HepG2 (cell line): ENCODE data around the gene VPS25. TPM values are rescaled to one million over a fixed set of nuclear protein-coding genes. Genes with fewer than 3 reads are reported as not detected.

Experiments
- ATAC-seq: fragments of 200-7000 bp; cut with Tn5 transposase; 3 replicates; pipeline ENCODE4 v1.9.1; 2020; ENCODE audit warnings: mild to moderate bottlenecking, moderate library complexity
- BruUV-seq: library from RNA; stranded (reverse); fragments of 400-500 nt; replicated peaks from 2 replicates; lab custom pipeline; 2021; lab: Mats Ljungman, UMichigan
- CTCF ChIA-PET: fragments of 300-600 bp; formaldehyde crosslinking; extraction: SDS; loops from one replicate; lab custom pipeline; 2021; ENCODE audit warnings: low total read pairs, inconsistent platforms, low intra/inter-chr PET ratio; lab: Yijun Ruan, JAX
- POLR2A ChIA-PET: fragments of 350-600 bp; sonication (Branson Sonifier 250); formaldehyde crosslinking; loops from one replicate; lab custom pipeline; 2020; ENCODE audit warnings: antibody characterized with exemption, inconsistent platforms; lab: Yijun Ruan, JAX
- DNase-seq: peaks from one replicate; pipeline ENCODE4 v3.0.0-alpha.2; 2015; ENCODE audit warnings: low spot score
- FAIRE-seq: peaks from 3 replicates; lab custom pipeline; 2011; peaks lifted over from hg19 to GRCh38; lab: Jason Lieb, UNC
- H2AFZ ChIP-seq: one replicate; pipeline ENCODE4 v1.6.1; 2011; ENCODE audit warnings: low read length, inconsistent platforms
- H3K27ac ChIP-seq: fragments of 300-600 bp; 3 replicates; pipeline ENCODE4 v1.8.0; 2011; ENCODE audit warnings: mixed run types, mild to moderate bottlenecking, mixed read lengths, low read length, inconsistent platforms; ENCODE audit not compliant: insufficient read depth; ENCODE audit errors: extremely low read length
- H3K27me3 ChIP-seq, 2 experiments: fragments of 200-600 bp in 1 of 2; 2 replicates in 1 of 2; 3 replicates in 1 of 2; pipeline versions ENCODE4 v1.6.0 to v1.8.0; 2011; ENCODE audit warnings: low read length in 2 of 2, mild to moderate bottlenecking in 2 of 2, moderate library complexity in 2 of 2, inconsistent platforms in 1 of 2; ENCODE audit not compliant: insufficient read depth in 2 of 2, control insufficient read depth in 1 of 2
- H3K36me3 ChIP-seq, 2 experiments: fragments of 200-600 bp in 1 of 2; replicated peaks in 1 of 2; 2 replicates in 1 of 2; 3 replicates in 1 of 2; pipeline versions ENCODE4 v1.5.1 to v1.8.0; 2011; ENCODE audit warnings: low read length in 2 of 2, inconsistent platforms in 1 of 2; ENCODE audit not compliant: insufficient read depth in 2 of 2, control insufficient read depth in 1 of 2
- H3K4me1 ChIP-seq: 2 replicates; pipeline ENCODE4 v1.5.1; 2012; ENCODE audit warnings: low read length, inconsistent platforms; ENCODE audit not compliant: insufficient read depth
- H3K4me2 ChIP-seq: 2 replicates; pipeline ENCODE4 v1.6.0; 2011; ENCODE audit warnings: low read depth, low read length, inconsistent platforms
- H3K4me3 ChIP-seq, 3 experiments: fragments of 200-600 bp in 1 of 3; sonication (generic), shearing (Covaris generic) in 1 of 3; replicated peaks in 1 of 3; 2 replicates each; pipeline ENCODE4 v1.5.1; 2011 to 2016; ENCODE audit warnings: low read length in 3 of 3, inconsistent platforms in 2 of 3, low read depth in 2 of 3, mild to moderate bottlenecking in 2 of 3, control low read depth in 1 of 3, mixed read lengths in 1 of 3; ENCODE audit not compliant: insufficient read depth in 1 of 3
- H3K79me2 ChIP-seq: one replicate; pipeline ENCODE4 v1.6.1; 2011; ENCODE audit warnings: low read length, inconsistent platforms; ENCODE audit not compliant: insufficient read depth
- H3K9ac ChIP-seq: 2 replicates; pipeline ENCODE4 v1.6.0; 2011; ENCODE audit warnings: mild to moderate bottlenecking, low read depth, low read length, inconsistent platforms; ENCODE audit not compliant: insufficient read depth
- H3K9me3 ChIP-seq: 2 replicates; pipeline ENCODE4 v1.5.1; 2012; ENCODE audit warnings: mild to moderate bottlenecking, low read length
- H4K20me1 ChIP-seq: 2 replicates; pipeline ENCODE4 v1.6.0; 2011; ENCODE audit warnings: inconsistent platforms, mild to moderate bottlenecking, low read length, moderate library complexity; ENCODE audit not compliant: insufficient read depth
- CREM ChIP-seq, 2 experiments: sonication (generic) in 1 of 2; formaldehyde crosslinking in 1 of 2; IDR thresholded peaks; 2 replicates each; pipeline versions ENCODE4 v1.4.0 to v1.6.1; 2016 to 2020; ENCODE audit warnings: antibody characterized with exemption in 1 of 2, mild to moderate bottlenecking in 1 of 2, missing genetic modification reagents in 1 of 2
- HDAC1 ChIP-seq: sonication (generic); formaldehyde crosslinking; IDR thresholded peaks from 2 replicates; pipeline ENCODE4 v1.5.1; 2020; ENCODE audit warnings: mild to moderate bottlenecking, missing genetic modification reagents
- IRF9 ChIP-seq: sonication (generic); formaldehyde crosslinking; IDR thresholded peaks from 2 replicates; pipeline ENCODE4 v1.8.0; 2022; ENCODE audit warnings: missing genetic modification reagents, mild to moderate bottlenecking, borderline replicate concordance
- KAT2B ChIP-seq: fragments of 150-350 bp; IDR thresholded peaks from 2 replicates; pipeline ENCODE4 v1.6.1; 2014; ENCODE audit warnings: low read depth, low read length, borderline replicate concordance
- POLR2AphosphoS2 ChIP-seq: IDR thresholded peaks from 2 replicates; pipeline ENCODE4 v1.6.1; 2011; ENCODE audit warnings: low read depth, low read length, improper control_type of control experiment
- TRIM24 ChIP-seq: sonication (generic); formaldehyde crosslinking; IDR thresholded peaks from 2 replicates; pipeline ENCODE4 v1.8.0; 2022; ENCODE audit warnings: mild to moderate bottlenecking, missing genetic modification reagents
- ZBTB7A ChIP-seq: sonication (generic); formaldehyde crosslinking; IDR thresholded peaks from 2 replicates; pipeline ENCODE4 v1.8.0; 2022; ENCODE audit warnings: mild to moderate bottlenecking, missing genetic modification reagents
- ZNF121 ChIP-seq: sonication (generic); formaldehyde crosslinking; IDR thresholded peaks from 2 replicates; pipeline ENCODE4 v1.5.0; 2020; ENCODE audit warnings: mild to moderate bottlenecking, missing genetic modification reagents
- ZNF292 ChIP-seq: sonication (generic); formaldehyde crosslinking; IDR thresholded peaks from 2 replicates; pipeline ENCODE4 v1.8.1; 2022; ENCODE audit warnings: mild to moderate bottlenecking, low read depth, missing genetic modification reagents, borderline replicate concordance
- ZNF343 ChIP-seq: sonication (generic); formaldehyde crosslinking; IDR thresholded peaks from 2 replicates; pipeline ENCODE4 v1.4.0; 2020; ENCODE audit warnings: mild to moderate bottlenecking, missing genetic modification reagents
- ZNF720 ChIP-seq: sonication (generic); formaldehyde crosslinking; IDR thresholded peaks from 2 replicates; pipeline ENCODE4 v1.4.0; 2020; ENCODE audit warnings: missing genetic modification reagents
- WGBS: methylation state at CpG from one replicate; pipeline ENCODE4 v1.1.6; 2017; ENCODE audit warnings: low lambda C conversion rate; 5-methylcytosine and 5-hydroxymethylcytosine counted together
- in situ Hi-C: cut with HindIII; loops from 2 replicates; pipeline ENCODE4 v1.10.0; 2017; ENCODE audit warnings: low pct_unique_long_range_greater_than_20kb; ENCODE audit not compliant: extremely low pct_ligation_motif_present
- intact Hi-C: fragments of 100-400 bp; cut with micrococcal nuclease; formaldehyde crosslinking; loops from one replicate; pipeline ENCODE4 v1.10.0; 2022; ENCODE audit not compliant: unreplicated experiment
- polyA plus RNA-seq, 8 experiments: library from polyadenylated mRNA; depleted of rRNA in 3 of 8; stranded (reverse) in 7 of 8; unstranded in 1 of 8; fragments of >200 nt; fragmentation: Illumina TruSeq in 4 of 8; extraction: Trizol in 4 of 8; gene quantifications; 2 replicates each; pipeline versions ENCODE4 v1.2.1 to v1.2.3, GENCODE V29; 2011 to 2016; ENCODE audit warnings: low read depth in 4 of 8, missing spikeins in 1 of 8, mixed read lengths in 1 of 8; ENCODE audit not compliant: insufficient read depth in 1 of 8
- total RNA-seq, 5 experiments: library from RNA; depleted of rRNA; stranded (reverse); fragments of >200 nt; fragmentation: Illumina TruSeq; extraction: Trizol; gene quantifications; 2 replicates each; pipeline ENCODE4 v1.2.3, GENCODE V29; 2016; ENCODE audit warnings: low read depth in 1 of 5

The VPS25 gene
- total and polyA plus RNA-seq, 2 of the 13 experiments (the other 11 are each of a cell fraction or from before 2014, with no cell fraction given) = 161 to 249 TPM

GRCh38 chr17:42792545-42792944 is 19.3 kb downstream of the VPS25 start (continued):
- no peak for TF ChIP-seq IRF9 (CRISPR knock-in tag)
- 0 out of 2 replicates have a peak, but pooled peaks have one; percentile 24 for TF ChIP-seq TRIM24 (CRISPR knock-in tag)
- TF ChIP-seq ZNF121 (CRISPR knock-in tag) = no peak

- H2AFZ ChIP-seq = no peak overlapping the region
- ChIA-PET POLR2A (interaction anchor here (0.9 to 12.5 kb wide), 7 partner anchors 11 to 52 kb away, joined by 3 to 278 read pairs (median 5); partner anchors contain the start of genes BECN1, EZH1, VPS25 and WNK4), CTCF (no interaction called here)
- intact Hi-C loops = no loop called here
- in situ Hi-C loops = no loop called here
- peaks cover 0 to 2% of the 10 kb centered on the region in 2 experiments; a peak in 3 of 5 replicates for H3K36me3 ChIP-seq
- H3K4me1 ChIP-seq = peaks cover 71% of the 10 kb centered on the region
- H3K9ac ChIP-seq = no peak overlapping the region
- FAIRE-seq = no peak
- H4K20me1 ChIP-seq = no peaks in the 10 kb centered on the region
- BruUV-seq = no TSS peak
- no peak overlapping the region for H3K27ac ChIP-seq
- H3K79me2 ChIP-seq = peaks cover 19% of the 10 kb centered on the region
- no peak for DNase-seq
- 87% methylated on average over 4 of the region's 4 CpGs for WGBS
- no peak for ATAC-seq
- H3K27me3 ChIP-seq = no peaks in the 10 kb centered on the region; a peak in 2 of 5 replicates
- H3K4me3 ChIP-seq = no peak overlapping the region
- no peaks in the 10 kb centered on the region for H3K9me3 ChIP-seq
- TF ChIP-seq ZNF343 (no peak), ZBTB7A (CRISPR knock-in tag) (no peak), ZNF292 (CRISPR knock-in tag) (no peak), ZNF720 (CRISPR knock-in tag) (no peak), CREM (IDR thresholded peaks at IDR 0.05) (no peak), CREM (CRISPR knock-in tag; IDR thresholded peaks at IDR 0.05) (no peak), KAT2B (no peak), HDAC1 (CRISPR knock-in tag) (no peak), POLR2AphosphoS2 (no peak)
- H3K4me2 ChIP-seq = no peak overlapping the region
These were observed 21.8 kb downstream of the VPS25 start for GRCh38 chr17:42795061-42795460.
